Breast epithelium (tissue), 3 donors: ENCODE measurements around the gene ARRDC5.

ENCODE experiments used
- CTCF ChIP-seq, 3 donors: fragments of 450-650 bp; IDR thresholded peaks; one replicate each; pipeline ENCODE4 v1.5.1; 2016 to 2017; ENCODE audit warnings: antibody characterized with exemption in 3 of 3, mild to moderate bottlenecking in 3 of 3, moderate library complexity in 3 of 3
- POLR2A ChIP-seq: fragments of 450-650 bp; IDR thresholded peaks from one replicate; pipeline ENCODE4 v1.6.1; 2016; ENCODE audit warnings: antibody characterized with exemption, mild to moderate bottlenecking, moderate library complexity

GRCh38 chr19:4871711-4872110, 31.0 kb downstream of the ARRDC5 start:
- no peak for TF ChIP-seq CTCF (IDR thresholded peaks at IDR 0.05)
- no peak for TF ChIP-seq POLR2A
